Mesothelial cell of epicardium (in vitro differentiated cells): ENCODE results near the gene ARL5A. TPM values are rescaled to one million over a fixed set of nuclear protein-coding genes. Genes with fewer than 3 reads are reported as not detected.

Experiments
- DNase-seq, 2 experiments: peaks; one replicate each; pipeline ENCODE4 v3.0.0; 2021; ENCODE audit warnings: low spot score in 2 of 2; ENCODE audit not compliant: unreplicated experiment in 2 of 2
- H3K27ac Mint-ChIP-seq: 2 replicates; pipeline ENCODE4 v1.8.0; 2021; ENCODE audit warnings: mixed read lengths
- H3K27me3 Mint-ChIP-seq: 2 replicates; pipeline ENCODE4 v1.8.0; 2021; ENCODE audit warnings: low read depth, mixed read lengths
- H3K36me3 Mint-ChIP-seq: 2 replicates; pipeline ENCODE4 v1.8.0; 2021; ENCODE audit warnings: mixed read lengths
- H3K4me1 Mint-ChIP-seq: 2 replicates; pipeline ENCODE4 v1.8.0; 2021; ENCODE audit warnings: mixed read lengths
- H3K4me3 Mint-ChIP-seq: 2 replicates; pipeline ENCODE4 v1.8.0; 2021; ENCODE audit warnings: mild to moderate bottlenecking, moderate library complexity, mixed read lengths
- H3K9me3 Mint-ChIP-seq: 2 replicates; pipeline ENCODE4 v1.8.0; 2021; ENCODE audit warnings: mixed read lengths
- CTCF ChIP-seq: fragments of 200-600 bp; sonication (generic); IDR thresholded peaks from one replicate; pipeline ENCODE4 v1.5.0; 2021; ENCODE audit warnings: antibody characterized with exemption; ENCODE audit not compliant: unreplicated experiment
- total RNA-seq: library from RNA; stranded (reverse); gene quantifications from 3 replicates; pipeline ENCODE4 v1.2.1, GENCODE V29; 2021

Gene ARL5A
- total RNA-seq, 1 donor from 2014 or later: 62.2 TPM

DNA sequence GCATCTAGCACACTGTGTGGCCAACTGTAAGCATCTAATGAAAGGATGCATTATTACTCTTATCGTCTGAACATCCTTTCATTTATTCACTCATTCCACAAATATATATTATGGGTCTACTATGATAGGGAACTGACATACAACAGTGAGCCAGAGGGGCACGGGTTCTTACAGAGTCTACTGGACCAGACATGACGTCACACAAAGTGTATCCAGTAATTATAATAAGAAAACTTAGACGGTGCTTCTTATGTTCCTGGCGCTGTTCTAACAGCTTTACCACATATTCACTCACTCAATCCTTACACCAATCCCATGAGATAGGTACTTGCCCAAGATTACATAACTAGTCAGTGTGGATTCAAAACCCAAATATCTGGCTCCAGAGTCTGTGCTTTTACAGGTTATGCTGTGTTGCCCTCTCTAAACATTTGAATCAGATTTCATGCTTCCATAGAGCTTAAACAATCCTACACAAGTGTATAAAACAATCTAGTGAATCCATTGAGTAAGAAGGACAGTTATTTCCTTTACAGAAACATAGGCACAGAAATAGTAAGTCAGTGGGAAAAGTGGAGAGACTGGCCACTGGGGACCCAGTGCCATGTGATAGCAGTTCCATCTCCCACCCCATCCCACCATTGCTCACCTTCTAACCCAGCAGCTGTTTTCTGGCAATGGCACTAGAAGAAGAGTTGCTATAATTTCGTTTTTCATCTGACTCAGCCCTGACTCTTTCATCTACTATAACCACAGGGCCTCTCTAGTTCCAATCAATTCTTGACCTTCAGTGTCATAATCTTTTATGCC, 24.2 kb upstream of the ARL5A start:
- Mint-ChIP-seq H3K36me3 (no peaks in the 10 kb centered on the region), H3K4me1 (peaks cover 29% of the 10 kb centered on the region), H3K27ac (peak overlapping the region; percentile 39), H3K4me3 (no peak overlapping the region), H3K9me3 (no peaks in the 10 kb centered on the region), H3K27me3 (no peaks in the 10 kb centered on the region)
- DNase-seq: no peak
- TF ChIP-seq CTCF: no peak

DNA sequence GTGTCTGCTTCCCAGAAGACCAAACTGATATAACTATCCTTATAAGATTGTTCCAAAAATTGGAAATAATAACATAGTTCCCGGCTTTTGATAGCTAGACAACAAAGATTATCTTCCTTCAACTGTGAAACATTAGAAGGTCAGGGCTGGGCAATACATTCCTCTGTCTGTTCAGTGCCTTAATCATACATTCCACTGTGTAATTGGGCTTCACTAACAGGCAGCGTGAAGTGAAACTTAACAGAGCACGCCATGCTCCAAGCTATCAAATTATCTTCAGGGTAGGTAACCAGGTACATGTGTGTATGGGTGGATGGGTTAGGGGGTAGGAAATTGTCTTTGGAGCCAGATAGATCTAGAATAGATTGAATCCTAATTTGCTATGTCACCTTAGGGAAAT, 23.5 kb upstream of the ARL5A start:
- DNase-seq: no peak
- Mint-ChIP-seq H3K27me3 (no peaks in the 10 kb centered on the region), H3K4me1 (peaks cover 29% of the 10 kb centered on the region), H3K36me3 (no peaks in the 10 kb centered on the region), H3K9me3 (no peaks in the 10 kb centered on the region), H3K27ac (peak overlapping the region; percentile 48), H3K4me3 (no peak overlapping the region)
- no peak for TF ChIP-seq CTCF

DNA sequence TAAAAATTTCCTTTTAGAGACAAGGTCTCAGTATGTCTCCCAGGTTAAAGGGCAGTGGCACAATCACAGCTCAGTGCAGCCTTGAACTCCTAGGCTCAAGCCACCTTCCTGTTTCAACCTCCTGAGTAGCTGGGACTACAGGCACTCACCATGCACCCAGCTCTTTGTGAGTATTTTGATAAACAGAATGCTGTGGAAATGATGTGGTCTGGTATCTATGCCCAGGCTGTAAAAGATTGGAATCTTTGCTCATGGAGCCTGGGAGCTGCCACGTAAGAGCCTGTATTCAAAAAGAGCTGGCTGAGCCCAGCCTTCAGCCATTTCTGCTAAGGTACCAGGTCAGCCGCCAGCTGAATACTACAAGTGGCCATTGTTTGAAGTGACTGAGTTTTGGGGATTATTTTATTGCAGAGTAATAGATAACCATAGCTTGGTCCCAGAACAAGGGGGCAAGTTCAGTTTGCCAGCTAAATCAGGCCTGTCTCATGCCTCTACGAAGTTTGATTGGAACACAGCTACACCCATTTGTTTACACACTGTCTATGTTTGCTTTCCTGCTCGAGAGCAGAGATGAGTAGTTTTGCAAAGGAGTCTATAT, 21.3 kb upstream of the ARL5A start:
- no peaks in the 10 kb centered on the region for H3K9me3 Mint-ChIP-seq
- no peaks in the 10 kb centered on the region for H3K36me3 Mint-ChIP-seq
- H3K4me3 Mint-ChIP-seq: no peak overlapping the region
- H3K27me3 Mint-ChIP-seq: no peaks in the 10 kb centered on the region
- no peak for DNase-seq
- TF ChIP-seq CTCF: no peak
- no peak overlapping the region for H3K27ac Mint-ChIP-seq
- H3K4me1 Mint-ChIP-seq: peaks cover 26% of the 10 kb centered on the region

GRCh38 chr2:151845884-151846283, 17.7 kb upstream of the ARL5A start:
- no peaks in the 10 kb centered on the region for H3K27me3 Mint-ChIP-seq
- no peaks in the 10 kb centered on the region for H3K9me3 Mint-ChIP-seq
- no peaks in the 10 kb centered on the region for H3K36me3 Mint-ChIP-seq
- H3K4me3 Mint-ChIP-seq: no peak overlapping the region
- H3K27ac Mint-ChIP-seq: no peak overlapping the region
- peaks cover 8% of the 10 kb centered on the region for H3K4me1 Mint-ChIP-seq
- no peak for TF ChIP-seq CTCF
- DNase-seq: no peak

DNA sequence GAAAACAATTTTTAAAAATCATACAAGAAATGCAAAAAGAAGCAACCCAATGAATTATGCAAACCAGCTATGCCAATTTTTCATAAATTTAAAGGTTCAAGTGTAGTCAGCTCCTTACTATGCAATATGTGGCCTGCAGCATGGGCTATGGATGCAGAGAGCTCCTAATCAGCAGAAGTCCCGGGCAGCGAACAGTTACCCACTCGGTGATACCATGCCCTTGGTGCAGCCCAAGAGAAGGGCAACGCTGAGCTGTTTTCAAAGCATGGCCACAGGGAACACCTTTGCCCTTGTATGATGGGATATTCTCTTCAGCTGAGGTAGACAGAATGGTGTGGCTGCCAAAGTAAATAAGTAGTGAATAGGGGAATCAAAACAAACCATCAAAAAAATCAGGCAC, 17.3 kb upstream of the ARL5A start:
- Mint-ChIP-seq H3K27me3 (no peaks in the 10 kb centered on the region), H3K9me3 (no peaks in the 10 kb centered on the region), H3K4me1 (peaks cover 11% of the 10 kb centered on the region), H3K4me3 (no peak overlapping the region), H3K27ac (no peak overlapping the region), H3K36me3 (no peaks in the 10 kb centered on the region)
- TF ChIP-seq CTCF: no peak
- DNase-seq: no peak
